ENCODE data around the gene OR2T34. TPM values are rescaled to one million over a fixed set of nuclear protein-coding genes. Genes with fewer than 3 reads are reported as not detected.
"Not testable (repeated sequence)": the region's sequence is repeated elsewhere in the genome, so short reads cannot be mapped to it uniquely, and the experiment has no call there.

The OR2T34 gene
- total RNA-seq, result not detected

GRCh38 chr1:248574657-248575056 lies at the start of gene OR2T34:
OR2T34 (minus strand) TSS chr1:248574757; CDS start chr1:248574757, 0 bp downstream.
- H3K27me3 Mint-ChIP-seq; H3K4me3 Mint-ChIP-seq; DNase-seq; H3K36me3 Mint-ChIP-seq; POLR2A ChIA-PET; H3K27ac Mint-ChIP-seq; H3K4me1 Mint-ChIP-seq; ATAC-seq (ENCODE audit: low read depth); H3K9me3 Mint-ChIP-seq: not testable (repeated sequence)

- Mint-ChIP-seq H3K9me3 (no peaks in the 10 kb centered on the region), H3K4me3 (no peak overlapping the region), H3K36me3 (no peaks in the 10 kb centered on the region), H3K4me1 (no peaks in the 10 kb centered on the region), H3K27me3 (no peaks in the 10 kb centered on the region), H3K27ac (no peak overlapping the region)
- POLR2A ChIA-PET, result interaction anchor here (0.7 kb wide), 1 partner anchor 275 kb away, joined by 3 read pairs; no protein-coding TSS in a partner anchor
- ATAC-seq (ENCODE audit: low read depth) (peak; percentile 58), DNase-seq (no peak)
Observed at GRCh38 chr1:248622570-248623001, 48.0 kb upstream of the OR2T34 start.

GRCh38 chr1:248621770-248622169 lies 47.2 kb upstream of the OR2T34 start:
- POLR2A ChIA-PET, result no interaction called here
- Mint-ChIP-seq H3K4me1 (no peaks in the 10 kb centered on the region), H3K9me3 (no peaks in the 10 kb centered on the region), H3K27ac (no peak overlapping the region), H3K4me3 (no peak overlapping the region), H3K36me3 (no peaks in the 10 kb centered on the region), H3K27me3 (no peaks in the 10 kb centered on the region)
- ATAC-seq (ENCODE audit: low read depth) (no peak), DNase-seq (no peak)

- no peaks in the 10 kb centered on the region for H3K36me3 Mint-ChIP-seq
- no peak for ATAC-seq (ENCODE audit: low read depth)
- no peaks in the 10 kb centered on the region for H3K27me3 Mint-ChIP-seq
- DNase-seq, result no peak
- no peak overlapping the region for H3K27ac Mint-ChIP-seq
- POLR2A ChIA-PET, result no interaction called here
- no peaks in the 10 kb centered on the region for H3K9me3 Mint-ChIP-seq
- H3K4me1 Mint-ChIP-seq, result no peaks in the 10 kb centered on the region
- no peak overlapping the region for H3K4me3 Mint-ChIP-seq
Observed at GRCh38 chr1:248618878-248619277, 44.3 kb upstream of the OR2T34 start.

GRCh38 chr1:248618119-248618518 lies 43.6 kb upstream of the OR2T34 start:
- Mint-ChIP-seq H3K27me3 (no peaks in the 10 kb centered on the region), H3K27ac (no peak overlapping the region), H3K4me3 (no peak overlapping the region), H3K4me1 (no peaks in the 10 kb centered on the region), H3K36me3 (no peaks in the 10 kb centered on the region), H3K9me3 (no peaks in the 10 kb centered on the region)
- ATAC-seq (ENCODE audit: low read depth) (no peak), DNase-seq (no peak)
- POLR2A ChIA-PET, result no interaction called here

- no peaks in the 10 kb centered on the region for H3K27me3 Mint-ChIP-seq
- POLR2A ChIA-PET, result no interaction called here
- ATAC-seq (ENCODE audit: low read depth) (no peak), DNase-seq (no peak)
- H3K9me3 Mint-ChIP-seq, result no peaks in the 10 kb centered on the region
- no peaks in the 10 kb centered on the region for H3K4me1 Mint-ChIP-seq
- no peak overlapping the region for H3K27ac Mint-ChIP-seq
- no peak overlapping the region for H3K4me3 Mint-ChIP-seq
- H3K36me3 Mint-ChIP-seq, result no peaks in the 10 kb centered on the region
Observed at GRCh38 chr1:248613742-248614141, 39.2 kb upstream of the OR2T34 start.

- DNase-seq (no peak), ATAC-seq (ENCODE audit: low read depth) (peak; percentile 50)
- H3K36me3 Mint-ChIP-seq, result no peaks in the 10 kb centered on the region
- H3K4me1 Mint-ChIP-seq, result no peaks in the 10 kb centered on the region
- H3K9me3 Mint-ChIP-seq, result no peaks in the 10 kb centered on the region
- H3K27me3 Mint-ChIP-seq, result no peaks in the 10 kb centered on the region
- H3K27ac Mint-ChIP-seq, result no peak overlapping the region
- no peak overlapping the region for H3K4me3 Mint-ChIP-seq
- POLR2A ChIA-PET, result no interaction called here
Observed at GRCh38 chr1:248611883-248612414, 37.4 kb upstream of the OR2T34 start.

GRCh38 chr1:248610301-248610700 lies 35.7 kb upstream of the OR2T34 start:
- no peaks in the 10 kb centered on the region for H3K9me3 Mint-ChIP-seq
- ATAC-seq (ENCODE audit: low read depth), result no peak
- POLR2A ChIA-PET, result no interaction called here
- H3K36me3 Mint-ChIP-seq, result no peaks in the 10 kb centered on the region
- no peak overlapping the region for H3K27ac Mint-ChIP-seq
- H3K27me3 Mint-ChIP-seq, result no peaks in the 10 kb centered on the region
- no peak for DNase-seq
- H3K4me3 Mint-ChIP-seq, result no peak overlapping the region
- H3K4me1 Mint-ChIP-seq, result no peaks in the 10 kb centered on the region

- no peak for DNase-seq
- H3K4me1 Mint-ChIP-seq, result peaks cover 2% of the 10 kb centered on the region
- no peaks in the 10 kb centered on the region for H3K9me3 Mint-ChIP-seq
- H3K4me3 Mint-ChIP-seq, result no peak overlapping the region
- POLR2A ChIA-PET, result no interaction called here
- ATAC-seq (ENCODE audit: low read depth), result no peak
- no peaks in the 10 kb centered on the region for H3K27me3 Mint-ChIP-seq
- no peaks in the 10 kb centered on the region for H3K36me3 Mint-ChIP-seq
- no peak overlapping the region for H3K27ac Mint-ChIP-seq
Observed at GRCh38 chr1:248599396-248599795, 24.8 kb upstream of the OR2T34 start.

- no peak within 1 kb of the TSS for H3K27ac Mint-ChIP-seq
- POLR2A ChIA-PET, result no interaction called here
- H3K27me3 Mint-ChIP-seq, result no peaks in the 10 kb centered on the region
Observed at GRCh38 chr1:248597589-248597988, 23.0 kb upstream of the OR2T34 start, which contains the start of gene OR2T10. OR2T10 (minus strand) TSS chr1:248597700; CDS start chr1:248593768, 3,932 bp downstream.

GRCh38 chr1:248596615-248597014 lies 22.1 kb upstream of the OR2T34 start:
- Mint-ChIP-seq H3K4me3 (no peak overlapping the region), H3K27ac (no peak overlapping the region), H3K4me1 (peaks cover 2% of the 10 kb centered on the region), H3K36me3 (no peaks in the 10 kb centered on the region), H3K9me3 (no peaks in the 10 kb centered on the region), H3K27me3 (no peaks in the 10 kb centered on the region)
- DNase-seq (no peak), ATAC-seq (ENCODE audit: low read depth) (no peak)
- POLR2A ChIA-PET, result no interaction called here

More at GRCh38 chr1:248597589-248597988, 23.0 kb upstream of the OR2T34 start, which contains the start of gene OR2T10:
- DNase-seq (no peak), ATAC-seq (ENCODE audit: low read depth) (no peak)
- H3K4me1 Mint-ChIP-seq, result peaks cover 2% of the 10 kb centered on the region
- H3K36me3 Mint-ChIP-seq, result no peaks in the 10 kb centered on the region
- no peak within 1 kb of the TSS for H3K4me3 Mint-ChIP-seq
- H3K9me3 Mint-ChIP-seq, result no peaks in the 10 kb centered on the region

GRCh38 chr1:248593226-248593625 lies 18.7 kb upstream of the OR2T34 start:
- no peak for DNase-seq
- Mint-ChIP-seq H3K4me1 (peaks cover 2% of the 10 kb centered on the region), H3K36me3 (no peaks in the 10 kb centered on the region), H3K27me3 (no peaks in the 10 kb centered on the region), H3K9me3 (no peaks in the 10 kb centered on the region), H3K4me3 (no peak overlapping the region), H3K27ac (no peak overlapping the region)
- ATAC-seq (ENCODE audit: low read depth), result no peak
- POLR2A ChIA-PET, result no interaction called here

GRCh38 chr1:248592655-248593054 lies 18.1 kb upstream of the OR2T34 start:
- no peak for ATAC-seq (ENCODE audit: low read depth)
- no peaks in the 10 kb centered on the region for H3K9me3 Mint-ChIP-seq
- peaks cover 2% of the 10 kb centered on the region for H3K4me1 Mint-ChIP-seq
- no peaks in the 10 kb centered on the region for H3K27me3 Mint-ChIP-seq
- H3K36me3 Mint-ChIP-seq, result no peaks in the 10 kb centered on the region
- no peak for DNase-seq
- no peak overlapping the region for H3K27ac Mint-ChIP-seq
- POLR2A ChIA-PET, result no interaction called here
- no peak overlapping the region for H3K4me3 Mint-ChIP-seq

- POLR2A ChIA-PET, result no interaction called here
Observed at GRCh38 chr1:248590055-248590454, 15.5 kb upstream of the OR2T34 start.

GRCh38 chr1:248589334-248589733 lies 14.8 kb upstream of the OR2T34 start:
- Mint-ChIP-seq H3K36me3 (no peaks in the 10 kb centered on the region), H3K27ac (no peak overlapping the region), H3K27me3 (no peaks in the 10 kb centered on the region), H3K4me3 (no peak overlapping the region), H3K4me1 (peaks cover 2% of the 10 kb centered on the region), H3K9me3 (peaks cover 2% of the 10 kb centered on the region)
- POLR2A ChIA-PET, result no interaction called here
- DNase-seq (no peak), ATAC-seq (ENCODE audit: low read depth) (no peak)

More at GRCh38 chr1:248590055-248590454, 15.5 kb upstream of the OR2T34 start:
- H3K4me1 Mint-ChIP-seq, result peaks cover 2% of the 10 kb centered on the region
- H3K4me3 Mint-ChIP-seq, result no peak overlapping the region
- peaks cover 2% of the 10 kb centered on the region for H3K9me3 Mint-ChIP-seq
- no peak for DNase-seq
- H3K36me3 Mint-ChIP-seq, result no peaks in the 10 kb centered on the region
- no peak for ATAC-seq (ENCODE audit: low read depth)
- no peaks in the 10 kb centered on the region for H3K27me3 Mint-ChIP-seq
- H3K27ac Mint-ChIP-seq, result no peak overlapping the region
